RWPE1 (cell line): ENCODE results near the gene DENND6A.
"Not testable (repeated sequence)": the region's sequence is repeated elsewhere in the genome, so short reads cannot be mapped to it uniquely, and the experiment has no call there.

Experiments used
- CTCF ChIA-PET: fragments of 350-600 bp; sonication (Branson Sonifier 250); formaldehyde crosslinking; extraction: SDS; loops from one replicate; lab custom pipeline; 2021; lab: Yijun Ruan, JAX
- POLR2A ChIA-PET: fragments of 400-600 bp; formaldehyde crosslinking; extraction: SDS; loops from one replicate; lab custom pipeline; 2020; ENCODE audit warnings: antibody characterized with exemption; ENCODE audit not compliant: low non-redundant PET; lab: Yijun Ruan, JAX
- DNase-seq: peaks from one replicate; pipeline ENCODE4 v3.0.0; 2012; ENCODE audit warnings: low spot score
- H3K27ac ChIP-seq: fragments of 450-650 bp; 2 replicates; pipeline ENCODE4 v1.5.1; 2017
- CTCF ChIP-seq: fragments of 450-650 bp; conservative IDR thresholded peaks from 2 replicates; pipeline ENCODE4 v1.5.1; 2017; ENCODE audit warnings: low read depth, mild to moderate bottlenecking

DENND6A gene

GRCh38 chr3:57627976-57628375 lies 64.9 kb downstream of the DENND6A start:
- ChIA-PET POLR2A (no interaction called here), CTCF (no interaction called here)
- no peak for DNase-seq
- no peak overlapping the region for H3K27ac ChIP-seq
- TF ChIP-seq CTCF, result no peak

GRCh38 chr3:57624801-57625200 lies 68.1 kb downstream of the DENND6A start:
- CTCF ChIA-PET, result no interaction called here
- POLR2A ChIA-PET, result no interaction called here
- no peak overlapping the region for H3K27ac ChIP-seq
- no peak for TF ChIP-seq CTCF
- no peak for DNase-seq

DNA sequence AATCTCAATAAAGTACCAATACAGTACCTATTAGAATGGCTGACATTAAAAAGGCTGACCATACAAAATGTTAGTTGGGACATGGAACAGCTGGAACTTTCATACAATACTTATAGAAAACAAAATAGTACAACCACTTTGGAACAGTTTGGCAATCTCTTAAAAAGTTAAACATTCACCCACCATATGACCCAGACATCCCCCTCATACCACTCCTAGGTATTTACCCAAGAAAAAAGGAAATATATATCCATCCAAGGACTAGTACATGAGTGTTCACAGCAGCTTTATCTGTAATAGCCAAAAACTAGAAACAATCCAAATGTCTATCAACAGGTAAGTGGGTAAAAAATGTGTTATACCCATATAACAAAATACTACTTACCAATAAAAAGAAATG lies 70.5 kb downstream of the DENND6A start:
- POLR2A ChIA-PET, result no interaction called here
- no peak overlapping the region for H3K27ac ChIP-seq
- no peak for TF ChIP-seq CTCF
- DNase-seq, result no peak
- CTCF ChIA-PET, result no interaction called here

- DNase-seq, result no peak
- CTCF ChIA-PET, result interaction anchor here (1.1 kb wide), 1 partner anchor 11 kb away, joined by 3 read pairs; no protein-coding TSS in a partner anchor
- POLR2A ChIA-PET, result no interaction called here
- no peak overlapping the region for H3K27ac ChIP-seq
- no peak for TF ChIP-seq CTCF
Observed at GRCh38 chr3:57617739-57618138, 75.1 kb downstream of the DENND6A start.

GRCh38 chr3:57616233-57616632 lies 76.6 kb downstream of the DENND6A start:
- no peak for TF ChIP-seq CTCF
- ChIA-PET CTCF (no interaction called here), POLR2A (no interaction called here)
- H3K27ac ChIP-seq, result no peak overlapping the region
- DNase-seq, result no peak

- H3K27ac ChIP-seq, CTCF ChIA-PET, DNase-seq, POLR2A ChIA-PET: not testable (repeated sequence)
Observed at GRCh38 chr3:57611870-57612269, 81.0 kb downstream of the DENND6A start.

- no peak for DNase-seq
- CTCF ChIA-PET, result no interaction called here
- TF ChIP-seq CTCF, result no peak
- H3K27ac ChIP-seq, result no peak overlapping the region
- POLR2A ChIA-PET, result no interaction called here
Observed at GRCh38 chr3:57605683-57606082, 87.2 kb downstream of the DENND6A start.
